Measurements from ENCODE around the gene RBMS1.

RBMS1 gene

GRCh38 chr2:160227293-160227915 is 266.2 kb downstream of the RBMS1 start:
- in situ Hi-C loops (cut with MboI; ENCODE audit: low pct_unique_long_range_greater_than_20kb, low sequenced_read_pairs, unreplicated experiment), result no loop called here

GRCh38 chr2:160226367-160226766 is 267.2 kb downstream of the RBMS1 start:
- no peak for TF ChIP-seq CTCF (IDR thresholded peaks at IDR 0.05; ENCODE audit: extremely low read depth, insufficient read depth, missing control alignments)
- DNase-seq (ENCODE audit: low spot score), result no peak
- in situ Hi-C loops (cut with MboI; ENCODE audit: low pct_unique_long_range_greater_than_20kb, low sequenced_read_pairs, unreplicated experiment), result no loop called here

More at GRCh38 chr2:160227293-160227915, 266.2 kb downstream of the RBMS1 start:
- no peak for TF ChIP-seq CTCF (IDR thresholded peaks at IDR 0.05; ENCODE audit: extremely low read depth, insufficient read depth, missing control alignments)
- no peak for DNase-seq (ENCODE audit: low spot score)

GRCh38 chr2:160225722-160226121 is 267.9 kb downstream of the RBMS1 start:
- in situ Hi-C loops (cut with MboI; ENCODE audit: low pct_unique_long_range_greater_than_20kb, low sequenced_read_pairs, unreplicated experiment), result no loop called here
- no peak for TF ChIP-seq CTCF (IDR thresholded peaks at IDR 0.05; ENCODE audit: extremely low read depth, insufficient read depth, missing control alignments)
- DNase-seq (ENCODE audit: low spot score), result no peak

- no peak for TF ChIP-seq CTCF (IDR thresholded peaks at IDR 0.05; ENCODE audit: extremely low read depth, insufficient read depth, missing control alignments)
- in situ Hi-C loops (cut with MboI; ENCODE audit: low pct_unique_long_range_greater_than_20kb, low sequenced_read_pairs, unreplicated experiment), result no loop called here
- no peak for DNase-seq (ENCODE audit: low spot score)
These were observed 269.1 kb downstream of the RBMS1 start for GRCh38 chr2:160224507-160224906.

GRCh38 chr2:160224060-160224459 is 269.5 kb downstream of the RBMS1 start:
- TF ChIP-seq CTCF (IDR thresholded peaks at IDR 0.05; ENCODE audit: extremely low read depth, insufficient read depth, missing control alignments), result no peak
- in situ Hi-C loops (cut with MboI; ENCODE audit: low pct_unique_long_range_greater_than_20kb, low sequenced_read_pairs, unreplicated experiment), result no loop called here
- DNase-seq (ENCODE audit: low spot score), result peak; percentile 80

GRCh38 chr2:160223560-160223959 is 270.0 kb downstream of the RBMS1 start:
- in situ Hi-C loops (cut with MboI; ENCODE audit: low pct_unique_long_range_greater_than_20kb, low sequenced_read_pairs, unreplicated experiment), result no loop called here
- no peak for TF ChIP-seq CTCF (IDR thresholded peaks at IDR 0.05; ENCODE audit: extremely low read depth, insufficient read depth, missing control alignments)
- DNase-seq (ENCODE audit: low spot score), result no peak
